Activated T-cell treated with anti-CD3 and anti-CD28 coated beads, Interleukin-2, amount 50 U/mL, for 24 hours (primary cell): ENCODE measurements around the gene MASP1.
A peak's percentile ranks its signal among the peaks of the same experiment; 100 is the strongest.

Experiments
- DNase-seq: peaks from one replicate; pipeline ENCODE4 v3.0.0-alpha.2; 2020
- H3K27ac Mint-ChIP-seq: 2 replicates; pipeline ENCODE4 v1.8.0; 2020; ENCODE audit warnings: mild to moderate bottlenecking, mixed read lengths
- H3K27me3 Mint-ChIP-seq: 2 replicates; pipeline ENCODE4 v1.8.0; 2020; ENCODE audit warnings: mixed read lengths
- H3K36me3 Mint-ChIP-seq: 2 replicates; pipeline ENCODE4 v1.8.0; 2020; ENCODE audit warnings: low read depth, mixed read lengths
- H3K4me1 Mint-ChIP-seq: 2 replicates; pipeline ENCODE4 v1.8.0; 2020; ENCODE audit warnings: low read depth, mixed read lengths
- H3K4me3 Mint-ChIP-seq: 2 replicates; pipeline ENCODE4 v1.8.0; 2020; ENCODE audit warnings: mild to moderate bottlenecking, moderate library complexity, mixed read lengths
- H3K9me3 Mint-ChIP-seq: 2 replicates; pipeline ENCODE4 v1.8.0; 2020; ENCODE audit warnings: mixed read lengths

MASP1 gene

GRCh38 chr3:187291512-187292132, at the start of gene MASP1:
Gene MASP1 (minus strand): TSS chr3:187291737. CDS start chr3:187291632, 105 bp downstream.
- Mint-ChIP-seq H3K9me3 (no peaks in the 10 kb centered on the region), H3K4me3 (no peak within 1 kb of the TSS), H3K27ac (no peak within 1 kb of the TSS), H3K36me3 (no peaks in the 10 kb centered on the region), H3K27me3 (peaks cover 56% of the 10 kb centered on the region), H3K4me1 (peaks cover 7% of the 10 kb centered on the region)
- no peak for DNase-seq

GRCh38 chr3:187340578-187340977, 49.0 kb upstream of the MASP1 start:
- Mint-ChIP-seq H3K4me1 (no peaks in the 10 kb centered on the region), H3K27ac (no peak overlapping the region), H3K4me3 (no peak overlapping the region), H3K9me3 (no peaks in the 10 kb centered on the region), H3K27me3 (peaks cover 24% of the 10 kb centered on the region), H3K36me3 (no peaks in the 10 kb centered on the region)
- DNase-seq, result no peak

GRCh38 chr3:187336322-187336721, 44.8 kb upstream of the MASP1 start:
- no peak for DNase-seq
- Mint-ChIP-seq H3K27me3 (peaks cover 24% of the 10 kb centered on the region), H3K27ac (no peak overlapping the region), H3K4me1 (no peaks in the 10 kb centered on the region), H3K4me3 (no peak overlapping the region), H3K9me3 (no peaks in the 10 kb centered on the region), H3K36me3 (no peaks in the 10 kb centered on the region)

GRCh38 chr3:187334904-187335303, 43.4 kb upstream of the MASP1 start:
- Mint-ChIP-seq H3K27ac (no peak overlapping the region), H3K9me3 (no peaks in the 10 kb centered on the region), H3K4me1 (no peaks in the 10 kb centered on the region), H3K36me3 (no peaks in the 10 kb centered on the region), H3K4me3 (no peak overlapping the region), H3K27me3 (peaks cover 21% of the 10 kb centered on the region)
- DNase-seq, result no peak

- H3K36me3 Mint-ChIP-seq, result no peaks in the 10 kb centered on the region
- H3K27ac Mint-ChIP-seq, result no peak overlapping the region
- no peaks in the 10 kb centered on the region for H3K4me1 Mint-ChIP-seq
- H3K27me3 Mint-ChIP-seq, result peaks cover 4% of the 10 kb centered on the region
- H3K9me3 Mint-ChIP-seq, result no peaks in the 10 kb centered on the region
- no peak for DNase-seq
- H3K4me3 Mint-ChIP-seq, result no peak overlapping the region
Measured at GRCh38 chr3:187328691-187329090, 37.2 kb upstream of the MASP1 start.

GRCh38 chr3:187327845-187328244, 36.3 kb upstream of the MASP1 start:
- Mint-ChIP-seq H3K27ac (no peak overlapping the region), H3K4me1 (no peaks in the 10 kb centered on the region), H3K36me3 (no peaks in the 10 kb centered on the region), H3K27me3 (peaks cover 4% of the 10 kb centered on the region), H3K4me3 (no peak overlapping the region), H3K9me3 (no peaks in the 10 kb centered on the region)
- no peak for DNase-seq

- H3K9me3 Mint-ChIP-seq, result no peaks in the 10 kb centered on the region
- no peaks in the 10 kb centered on the region for H3K36me3 Mint-ChIP-seq
- no peak overlapping the region for H3K4me3 Mint-ChIP-seq
- H3K4me1 Mint-ChIP-seq, result peaks cover 2% of the 10 kb centered on the region
- H3K27ac Mint-ChIP-seq, result no peak overlapping the region
- H3K27me3 Mint-ChIP-seq, result peaks cover 7% of the 10 kb centered on the region
- DNase-seq, result no peak
Measured at GRCh38 chr3:187325632-187326031, 34.1 kb upstream of the MASP1 start.

GRCh38 chr3:187323091-187323490, 31.6 kb upstream of the MASP1 start:
- H3K27ac Mint-ChIP-seq, result no peak overlapping the region

GRCh38 chr3:187322291-187322690, 30.8 kb upstream of the MASP1 start:
- H3K4me3 Mint-ChIP-seq, result no peak overlapping the region
- H3K27me3 Mint-ChIP-seq, result peaks cover 33% of the 10 kb centered on the region

More at GRCh38 chr3:187323091-187323490, 31.6 kb upstream of the MASP1 start:
- DNase-seq, result no peak
- Mint-ChIP-seq H3K4me1 (peaks cover 14% of the 10 kb centered on the region), H3K4me3 (no peak overlapping the region), H3K27me3 (peaks cover 25% of the 10 kb centered on the region), H3K36me3 (no peaks in the 10 kb centered on the region), H3K9me3 (no peaks in the 10 kb centered on the region)

GRCh38 chr3:187321766-187322165, 30.2 kb upstream of the MASP1 start:
- peak overlapping the region; percentile 41 for H3K27ac Mint-ChIP-seq

More at GRCh38 chr3:187322291-187322690, 30.8 kb upstream of the MASP1 start:
- Mint-ChIP-seq H3K27ac (no peak overlapping the region), H3K9me3 (no peaks in the 10 kb centered on the region), H3K36me3 (no peaks in the 10 kb centered on the region), H3K4me1 (peaks cover 14% of the 10 kb centered on the region)
- no peak for DNase-seq

GRCh38 chr3:187319699-187320302, 28.3 kb upstream of the MASP1 start:
- Mint-ChIP-seq H3K36me3 (no peaks in the 10 kb centered on the region), H3K4me1 (peaks cover 14% of the 10 kb centered on the region), H3K4me3 (no peak overlapping the region), H3K27me3 (peaks cover 52% of the 10 kb centered on the region), H3K9me3 (no peaks in the 10 kb centered on the region), H3K27ac (no peak overlapping the region)
- peak; percentile 61 for DNase-seq

More at GRCh38 chr3:187321766-187322165, 30.2 kb upstream of the MASP1 start:
- no peak for DNase-seq
- H3K9me3 Mint-ChIP-seq, result no peaks in the 10 kb centered on the region
- no peaks in the 10 kb centered on the region for H3K36me3 Mint-ChIP-seq
- peaks cover 14% of the 10 kb centered on the region for H3K4me1 Mint-ChIP-seq
- peaks cover 38% of the 10 kb centered on the region for H3K27me3 Mint-ChIP-seq
- no peak overlapping the region for H3K4me3 Mint-ChIP-seq

- H3K27ac Mint-ChIP-seq, result no peak overlapping the region
- H3K36me3 Mint-ChIP-seq, result no peaks in the 10 kb centered on the region
- H3K4me3 Mint-ChIP-seq, result peak overlapping the region; percentile 28
- peaks cover 58% of the 10 kb centered on the region for H3K27me3 Mint-ChIP-seq
- no peaks in the 10 kb centered on the region for H3K9me3 Mint-ChIP-seq
- peaks cover 14% of the 10 kb centered on the region for H3K4me1 Mint-ChIP-seq
- DNase-seq, result peak; percentile 42
Measured at GRCh38 chr3:187318819-187319616, 27.5 kb upstream of the MASP1 start.

- DNase-seq, result no peak
- H3K4me3 Mint-ChIP-seq, result no peak overlapping the region
- H3K4me1 Mint-ChIP-seq, result peaks cover 12% of the 10 kb centered on the region
- no peaks in the 10 kb centered on the region for H3K9me3 Mint-ChIP-seq
- peaks cover 81% of the 10 kb centered on the region for H3K27me3 Mint-ChIP-seq
- H3K36me3 Mint-ChIP-seq, result no peaks in the 10 kb centered on the region
- H3K27ac Mint-ChIP-seq, result no peak overlapping the region
Measured at GRCh38 chr3:187315872-187316271, 24.3 kb upstream of the MASP1 start.

- H3K27ac Mint-ChIP-seq, result no peak overlapping the region
Measured at GRCh38 chr3:187314176-187314575, 22.6 kb upstream of the MASP1 start.

More at GRCh38 chr3:187314176-187314575, 22.6 kb upstream of the MASP1 start:
- Mint-ChIP-seq H3K36me3 (no peaks in the 10 kb centered on the region), H3K9me3 (no peaks in the 10 kb centered on the region), H3K4me3 (no peak overlapping the region), H3K27me3 (peaks cover 80% of the 10 kb centered on the region), H3K4me1 (peaks cover 8% of the 10 kb centered on the region)
- DNase-seq, result no peak
